HL-60/S4 (cell line): ENCODE results near the gene FBXW8.

Source experiments
- in situ Hi-C: fragments of 300-500 bp; cut with MboI; formaldehyde crosslinking; loops from 2 replicates; pipeline ENCODE4 v1.14.3; 2022; ENCODE audit warnings: low sequenced_read_pairs

FBXW8 gene

DNA sequence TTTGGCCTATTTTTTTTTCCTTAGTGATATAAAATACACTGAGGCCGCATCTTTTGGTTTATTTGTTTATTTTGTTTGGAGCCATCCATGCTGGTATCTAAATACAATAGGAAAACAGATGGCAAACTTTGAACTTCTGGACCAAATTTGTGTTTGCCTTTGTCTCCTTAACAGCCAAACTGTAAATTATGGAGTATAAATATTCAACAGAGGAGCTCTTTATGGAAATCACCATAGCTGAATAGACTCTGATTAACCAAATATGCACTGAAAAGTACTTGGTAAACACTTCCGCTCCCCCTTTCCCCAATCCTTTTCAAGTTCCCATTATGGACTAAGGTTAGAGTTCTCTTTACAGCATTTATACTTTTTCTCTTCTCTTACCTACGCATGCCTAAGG, 107.9 kb downstream of the FBXW8 start:
- in situ Hi-C loops: no loop called here

DNA sequence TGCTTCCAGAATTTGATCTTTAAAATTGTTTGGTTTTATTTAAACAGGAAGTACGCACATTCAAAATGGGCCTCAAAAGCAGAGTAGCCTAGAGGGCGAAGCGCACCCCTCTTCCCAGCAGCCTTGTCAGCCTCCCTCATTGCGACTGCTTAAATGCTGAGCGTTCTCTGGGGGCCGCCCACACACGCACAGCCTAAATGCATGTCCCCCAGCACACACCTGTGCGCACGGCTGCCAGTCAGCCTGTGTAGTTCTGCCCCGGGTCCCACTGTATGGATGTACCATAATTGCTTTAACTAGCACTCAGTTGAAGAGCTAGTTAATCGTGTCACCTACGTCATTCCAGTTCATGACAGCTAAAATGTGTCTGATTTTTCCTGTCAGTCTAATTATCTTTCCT, 109.1 kb downstream of the FBXW8 start:
- in situ Hi-C loops: no loop called here

DNA sequence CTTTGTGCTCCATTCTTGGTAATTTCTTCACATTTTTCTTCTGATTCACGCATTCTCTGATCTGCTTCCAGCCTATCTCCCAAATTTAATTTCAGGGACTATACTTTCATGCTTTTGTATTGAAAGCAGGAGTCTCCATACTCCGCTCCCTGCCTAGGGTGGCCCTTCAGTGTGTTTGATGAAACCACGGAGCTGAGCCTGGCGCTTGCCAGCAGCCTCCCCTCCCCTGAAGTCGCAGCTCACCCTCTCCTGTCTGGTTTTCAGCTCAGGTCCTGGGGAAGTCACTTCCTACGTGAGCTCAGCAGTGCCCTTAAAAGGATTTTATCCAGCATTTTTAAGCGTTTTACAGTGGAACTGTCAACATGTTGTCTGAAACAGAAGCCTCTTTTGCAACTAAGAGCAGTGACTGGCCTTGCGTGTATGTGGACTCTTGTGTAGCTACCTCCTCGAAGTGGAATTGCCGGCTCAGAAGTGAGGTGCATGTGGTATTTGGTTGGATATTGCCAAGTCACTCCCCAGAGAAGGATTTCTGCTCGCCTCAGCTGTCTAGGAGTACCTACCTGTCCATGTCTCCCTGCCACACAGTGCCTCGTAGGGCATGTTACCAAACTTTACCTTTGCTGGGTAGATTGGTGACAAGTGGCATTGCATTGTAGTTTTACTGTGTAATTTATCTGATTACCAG, 109.9 kb downstream of the FBXW8 start:
- in situ Hi-C loops: no loop called here

DNA sequence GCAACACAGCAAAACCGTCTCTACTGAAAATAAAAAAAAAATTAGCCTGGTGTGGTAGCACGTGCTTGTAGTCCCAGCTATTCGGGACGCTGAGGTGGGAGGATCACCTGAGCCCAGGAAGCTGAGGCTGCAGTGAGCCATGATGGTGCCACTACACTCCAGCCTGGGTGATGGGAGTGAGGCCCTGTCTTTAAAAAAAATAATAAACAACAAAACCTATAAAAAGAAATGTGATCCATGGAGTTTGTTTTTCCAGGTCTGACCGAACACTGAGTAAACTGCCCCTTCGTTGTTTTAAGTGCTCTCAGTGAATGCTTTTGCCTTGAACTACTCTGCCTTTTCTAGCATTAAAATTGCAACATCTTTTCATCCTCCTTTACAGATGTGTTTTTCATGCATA, 111.7 kb downstream of the FBXW8 start:
- in situ Hi-C loops: no loop called here

DNA sequence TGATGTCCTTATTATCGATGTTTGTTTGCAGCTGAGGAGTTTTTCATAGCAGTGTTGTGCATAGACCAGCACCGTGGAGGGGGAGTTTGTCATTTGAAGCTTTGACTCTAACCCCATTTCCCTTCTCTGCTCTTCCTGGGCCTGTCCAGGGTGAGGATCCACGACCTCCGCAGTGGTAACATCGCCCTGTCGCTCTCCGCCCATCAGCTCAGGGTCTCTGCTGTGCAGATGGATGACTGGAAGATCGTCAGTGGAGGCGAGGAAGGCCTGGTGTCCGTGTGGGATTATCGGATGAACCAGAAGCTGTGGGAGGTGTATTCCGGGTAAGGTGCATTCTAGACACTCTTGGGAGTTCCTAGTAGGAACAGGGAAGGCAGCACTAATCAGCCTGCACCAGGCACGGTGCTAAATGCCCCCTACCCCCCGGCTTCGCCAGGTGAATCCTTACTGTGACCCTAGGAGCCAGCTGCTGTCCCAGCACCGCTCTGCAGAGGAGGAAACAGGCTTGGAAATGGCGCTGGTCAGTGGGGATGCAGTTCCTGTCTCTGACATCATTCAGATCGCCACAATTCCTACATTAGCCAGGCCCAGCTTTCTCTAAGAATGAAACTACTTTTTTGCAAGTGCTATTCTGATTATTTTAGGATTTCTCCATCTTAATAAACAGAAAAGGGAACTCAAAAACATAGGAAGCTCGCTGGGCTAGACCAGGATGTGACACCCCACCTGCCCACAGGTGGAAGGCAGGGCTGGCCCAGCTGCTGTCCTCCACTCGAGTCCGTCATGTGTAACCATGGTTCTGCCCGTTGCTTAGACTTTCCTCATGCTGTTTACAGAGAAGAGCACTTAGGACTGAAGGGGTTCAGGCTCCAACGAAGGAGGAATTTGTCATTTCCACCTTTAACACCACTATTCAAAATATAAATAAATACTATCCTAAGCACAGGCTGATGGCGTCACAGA, 113.5 kb downstream of the FBXW8 start:
- in situ Hi-C loops: no loop called here

DNA sequence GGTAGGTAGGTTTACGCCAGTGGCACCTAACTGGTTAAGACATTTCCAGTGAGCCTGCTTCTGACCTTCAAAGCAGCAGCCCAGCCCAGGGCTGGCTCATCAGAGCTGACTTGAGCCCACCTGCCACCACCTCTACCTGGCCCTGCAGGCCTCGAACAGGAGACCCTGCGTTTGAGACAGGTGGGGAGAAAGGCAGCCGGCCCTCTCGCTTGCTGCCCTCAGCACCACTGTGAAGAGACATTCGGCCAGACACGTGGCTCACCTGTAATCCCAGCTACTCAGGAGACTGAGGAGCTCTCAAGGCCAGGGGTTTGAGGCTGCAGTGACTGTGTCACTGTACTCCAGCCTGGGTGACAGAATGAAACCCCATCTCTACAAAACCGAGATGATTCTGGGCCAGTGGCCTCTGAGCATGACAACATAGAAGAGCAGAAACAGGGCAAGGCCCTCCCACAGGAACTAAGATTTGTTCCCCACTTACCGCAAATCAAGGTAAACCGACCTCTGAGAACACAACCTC, 114.3 kb downstream of the FBXW8 start:
- in situ Hi-C loops: loop anchor here (5.0 kb wide), 1 partner anchor 92 kb away; no protein-coding TSS in a partner anchor

DNA sequence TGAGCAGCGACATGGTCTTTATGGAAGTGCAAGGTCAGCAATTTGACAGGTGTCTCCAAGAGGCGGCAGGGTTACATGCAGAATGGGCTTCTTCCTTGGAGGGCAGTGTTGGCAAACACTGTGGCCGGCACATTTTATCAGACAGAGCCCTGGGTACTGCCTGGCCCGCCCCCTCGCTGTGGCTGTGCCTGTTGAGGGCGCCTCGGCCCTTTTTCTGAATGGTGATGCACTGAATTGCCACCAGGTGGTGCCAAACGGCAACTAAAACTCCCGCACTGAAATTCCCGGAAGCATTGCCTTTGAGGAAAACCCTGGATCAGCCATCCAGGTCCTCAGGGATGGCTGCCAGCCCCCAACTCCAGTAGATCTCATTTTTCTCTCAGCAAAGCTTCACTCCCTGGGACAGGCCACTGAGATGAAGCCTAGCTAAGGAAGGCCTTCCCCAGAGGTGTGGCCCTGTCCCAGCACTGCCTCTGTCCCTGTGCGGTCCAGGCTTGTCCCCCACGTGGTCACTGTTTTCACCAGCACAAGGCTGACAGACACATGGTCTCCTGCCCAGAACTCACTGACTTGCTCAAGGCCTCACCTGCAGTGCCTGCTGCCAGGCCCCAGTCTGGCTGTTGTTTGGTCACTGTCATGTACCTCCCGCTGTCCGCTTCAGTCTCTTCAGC, 114.9 kb downstream of the FBXW8 start:
- in situ Hi-C loops: loop anchor here (5.0 kb wide), 1 partner anchor 92 kb away; no protein-coding TSS in a partner anchor

DNA sequence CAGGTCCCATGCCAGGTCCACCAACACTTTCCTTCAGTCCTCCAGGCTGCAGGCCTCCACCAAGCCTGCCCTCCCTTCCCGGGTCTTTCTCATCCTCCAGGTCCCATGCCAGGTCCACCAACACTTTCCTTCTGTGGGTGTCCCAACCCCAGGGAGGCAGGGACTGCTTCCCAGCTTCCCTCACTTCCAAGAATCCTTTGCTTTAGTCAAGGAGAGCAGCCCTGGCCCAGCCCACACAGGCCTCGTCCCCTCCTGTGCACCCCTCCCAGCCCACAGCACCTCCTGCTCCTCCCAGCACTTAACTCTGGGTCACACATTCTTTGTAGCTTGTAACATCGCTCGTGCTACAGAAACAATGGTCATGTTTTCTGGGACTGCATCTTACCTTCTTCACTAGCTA, 115.6 kb downstream of the FBXW8 start:
- in situ Hi-C loops: loop anchor here (5.0 kb wide), 1 partner anchor 91 kb away; no protein-coding TSS in a partner anchor

DNA sequence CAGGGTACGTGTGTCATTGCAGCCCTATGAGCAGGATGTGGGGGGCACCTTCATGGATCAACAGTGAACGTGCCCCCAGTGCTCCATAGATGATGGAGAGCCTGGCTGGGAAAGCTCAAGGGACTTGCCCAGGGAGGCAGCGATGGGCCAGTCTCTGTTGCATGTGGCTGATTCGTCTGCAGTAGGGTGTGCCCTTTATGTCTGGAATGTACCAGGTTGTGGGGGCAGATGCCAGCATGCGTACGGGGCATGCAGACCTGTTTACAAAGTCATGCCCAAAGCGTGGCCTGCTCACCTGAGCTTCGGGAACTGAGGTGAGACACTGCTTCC, 116.1 kb downstream of the FBXW8 start:
- in situ Hi-C loops: loop anchor here (5.0 kb wide), 1 partner anchor 90 kb away; no protein-coding TSS in a partner anchor

DNA sequence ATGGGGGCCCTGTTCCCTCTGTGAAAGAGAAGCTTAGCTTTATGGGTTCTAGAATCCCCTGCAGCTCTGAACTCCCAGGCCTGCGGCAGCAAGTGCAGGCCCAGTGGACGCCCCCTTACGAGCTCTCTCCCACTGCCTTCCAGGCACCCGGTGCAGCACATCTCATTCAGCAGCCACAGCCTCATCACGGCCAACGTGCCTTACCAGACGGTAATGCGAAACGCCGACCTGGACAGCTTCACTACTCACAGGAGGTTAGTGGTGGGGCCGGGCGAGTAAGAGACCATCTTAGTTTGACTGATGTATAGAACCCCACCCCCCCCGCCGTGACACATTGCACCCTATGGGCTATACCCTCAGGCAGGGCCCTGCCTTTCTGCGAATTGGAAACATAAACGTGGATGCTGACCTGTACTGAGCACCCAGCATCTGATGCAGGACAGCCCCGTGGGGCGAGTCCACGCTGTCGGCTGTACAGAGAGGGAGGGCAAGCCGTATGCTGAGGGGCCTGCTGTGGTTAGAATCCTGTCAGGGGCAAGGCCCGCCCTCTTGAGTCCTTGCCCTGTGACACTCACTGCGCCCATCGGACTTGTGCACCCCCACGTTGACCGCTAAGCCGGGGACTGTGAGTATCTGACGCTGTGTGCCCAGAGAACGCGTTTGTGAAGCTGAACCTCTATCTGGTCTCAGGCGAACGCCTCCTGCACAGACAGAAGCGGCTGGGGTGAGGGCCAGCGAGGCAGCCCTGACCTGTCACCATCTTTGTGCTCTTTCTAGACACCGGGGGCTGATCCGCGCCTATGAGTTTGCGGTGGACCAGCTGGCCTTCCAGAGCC, 116.7 kb downstream of the FBXW8 start:
- in situ Hi-C loops: loop anchor here (5.0 kb wide), 1 partner anchor 90 kb away; no protein-coding TSS in a partner anchor

DNA sequence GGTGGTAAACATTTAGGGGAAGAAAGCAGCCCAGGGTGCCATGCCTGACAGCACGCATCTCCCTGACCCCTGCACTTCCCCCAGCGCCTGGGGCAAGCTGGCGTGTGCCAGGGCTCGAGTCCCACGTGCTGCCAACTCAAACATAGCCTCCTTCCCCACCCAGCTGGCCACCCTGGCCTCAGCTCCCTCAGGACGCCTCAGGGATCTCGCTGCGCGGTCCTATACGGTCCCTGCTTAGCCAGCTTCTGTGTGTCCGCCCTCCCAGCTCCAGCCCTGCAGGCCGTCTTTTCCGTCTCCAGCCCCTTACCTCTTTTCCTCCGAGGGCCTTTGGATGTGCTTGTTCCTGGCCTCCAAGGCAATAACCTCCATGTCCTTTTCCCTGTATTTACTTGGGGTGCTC, 117.5 kb downstream of the FBXW8 start:
- in situ Hi-C loops: loop anchor here (5.0 kb wide), 1 partner anchor 89 kb away; no protein-coding TSS in a partner anchor

DNA sequence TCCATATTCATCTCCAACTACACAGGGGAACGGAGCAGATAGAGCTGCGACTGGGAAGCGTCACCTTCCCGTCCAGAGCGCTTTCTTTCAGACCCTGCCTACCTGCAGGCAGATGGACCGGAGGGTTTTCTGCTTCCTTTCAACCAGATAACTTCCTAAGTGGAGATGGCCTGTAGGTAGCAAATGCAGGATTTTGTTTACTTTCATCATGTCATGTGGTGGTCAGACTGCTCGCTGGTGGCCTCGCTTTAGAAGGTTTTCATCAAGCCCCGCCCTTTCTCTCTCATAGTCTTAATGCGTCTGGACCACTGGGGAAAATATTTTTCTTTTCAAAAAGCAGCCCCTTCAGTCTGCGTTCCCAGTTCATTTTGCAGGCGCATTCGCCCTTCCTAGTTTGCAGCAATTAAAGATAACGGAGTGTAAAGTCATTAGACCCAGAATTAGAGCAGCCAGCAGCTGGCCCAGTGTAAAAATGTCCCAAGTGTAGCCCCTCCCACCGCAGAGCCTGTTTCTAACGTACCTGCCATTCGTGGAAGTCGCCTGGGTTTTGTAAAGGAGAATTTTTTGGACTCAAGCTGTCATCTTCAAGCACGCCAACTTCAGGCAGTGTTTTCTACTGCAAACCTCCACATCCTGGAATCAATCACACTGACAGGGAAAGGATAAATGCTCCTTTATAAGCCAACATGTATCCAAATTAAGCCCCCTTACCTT, 119.6 kb downstream of the FBXW8 start:
- in situ Hi-C loops: no loop called here

DNA sequence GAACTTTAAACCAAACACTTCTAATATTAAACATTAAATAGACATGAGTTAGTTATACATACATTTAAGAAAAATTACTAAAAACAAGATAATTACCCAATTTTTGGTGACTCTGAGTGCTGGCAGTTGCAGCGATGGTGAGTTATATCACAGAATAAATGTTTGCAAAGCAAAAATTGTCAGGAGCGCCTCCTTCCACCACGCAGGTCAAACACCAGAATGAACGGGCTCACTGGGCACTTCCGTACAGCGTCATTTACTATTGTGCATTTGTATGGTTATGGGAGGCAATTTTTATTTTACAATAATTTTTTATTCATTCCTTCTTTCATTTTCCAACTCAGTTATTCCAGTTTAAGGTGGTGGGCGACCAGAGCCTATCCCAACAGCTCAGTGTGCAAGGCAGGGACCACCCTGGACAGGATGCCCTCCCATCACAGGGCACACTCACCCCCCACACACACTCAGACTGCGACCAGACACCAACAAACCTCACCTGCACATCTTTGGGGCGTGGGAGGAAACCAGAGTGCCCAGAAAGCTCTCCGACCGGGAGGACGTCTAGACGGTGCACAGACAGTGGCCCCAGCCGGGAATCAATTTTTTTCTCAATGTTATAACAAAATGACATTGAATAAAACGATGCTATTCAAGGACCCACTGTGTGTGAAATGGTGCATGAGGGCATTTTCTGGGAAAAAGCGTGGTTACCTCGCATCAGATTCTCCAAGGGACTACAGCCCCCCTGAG, 121.3 kb downstream of the FBXW8 start:
- in situ Hi-C loops: no loop called here

DNA sequence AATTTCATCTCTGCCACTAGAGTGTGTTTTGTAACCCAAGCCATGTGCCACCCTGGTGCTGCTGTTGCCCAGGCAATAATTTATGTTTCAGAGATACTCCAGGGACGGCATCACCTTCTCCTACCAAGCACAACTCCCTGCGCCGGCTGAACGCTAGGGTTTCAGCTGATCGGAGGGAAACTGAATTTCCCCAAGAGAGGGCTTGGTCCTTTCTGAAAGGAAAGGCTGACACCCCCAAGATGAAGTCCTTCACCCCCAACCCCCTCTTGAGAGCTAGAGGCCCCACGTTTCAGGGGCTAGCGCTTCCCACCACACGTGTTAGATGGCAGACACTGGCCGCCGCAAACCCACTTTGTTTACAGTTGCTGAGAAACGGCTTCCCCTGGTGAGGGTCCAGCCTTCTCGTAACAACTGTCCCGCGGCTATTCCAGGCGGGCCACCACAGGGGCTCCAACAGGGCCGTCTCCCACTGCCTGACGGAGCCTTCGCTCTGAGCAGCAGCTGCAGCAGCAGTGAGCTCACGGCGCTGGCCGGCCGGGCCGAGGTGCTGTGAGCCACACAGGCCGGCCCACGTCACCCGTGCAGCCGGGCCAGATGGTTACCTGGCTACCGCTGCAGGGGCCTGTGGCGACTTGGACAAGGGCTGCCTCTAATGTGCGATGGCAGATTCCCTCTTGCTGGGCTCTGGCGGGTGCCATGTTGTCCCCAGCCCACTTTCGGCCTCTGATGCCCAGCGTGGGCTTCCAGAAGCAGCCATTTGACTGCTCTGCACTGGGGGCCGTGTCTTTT, 122.0 kb downstream of the FBXW8 start:
- in situ Hi-C loops: no loop called here

DNA sequence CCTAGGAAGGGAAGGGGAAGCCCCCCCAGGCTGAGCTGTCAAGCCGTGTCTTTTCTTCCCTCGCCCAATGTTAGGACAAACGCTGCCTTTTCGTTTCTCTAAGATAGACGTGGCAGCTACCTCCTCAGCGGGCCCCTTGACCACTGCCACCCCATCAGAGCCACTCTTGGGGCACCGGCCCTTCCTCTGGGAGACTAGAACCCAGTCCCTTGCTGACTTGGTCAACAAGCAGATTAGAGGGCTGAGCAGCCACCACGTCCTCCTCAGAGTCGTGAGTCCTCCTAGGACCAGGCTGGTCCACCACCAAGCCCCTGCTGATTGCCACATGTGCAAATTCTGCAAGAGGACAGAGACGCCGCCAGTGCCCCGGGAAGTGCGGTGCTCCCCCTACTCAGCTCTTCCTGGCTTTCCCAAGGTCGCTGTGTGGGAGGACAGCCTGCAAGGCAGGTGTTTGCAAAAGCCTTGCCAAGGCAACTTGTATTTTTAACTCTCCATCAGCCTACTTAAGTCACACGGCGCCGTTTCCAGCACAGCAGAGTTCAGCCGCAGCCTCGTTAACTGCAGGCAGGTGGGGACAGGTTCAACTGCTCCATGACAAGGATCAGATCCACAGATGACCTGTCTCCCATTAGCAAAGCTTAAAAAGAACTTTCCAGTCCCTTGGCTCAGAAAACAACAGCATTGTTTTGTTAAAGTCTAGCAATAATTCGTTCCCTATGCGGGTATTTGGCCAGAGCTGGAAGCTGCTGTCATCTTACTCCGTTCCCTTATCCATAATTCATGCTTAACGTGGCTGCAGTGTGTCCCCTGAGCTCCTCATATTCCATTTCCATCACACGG, 122.9 kb downstream of the FBXW8 start:
- in situ Hi-C loops: no loop called here

DNA sequence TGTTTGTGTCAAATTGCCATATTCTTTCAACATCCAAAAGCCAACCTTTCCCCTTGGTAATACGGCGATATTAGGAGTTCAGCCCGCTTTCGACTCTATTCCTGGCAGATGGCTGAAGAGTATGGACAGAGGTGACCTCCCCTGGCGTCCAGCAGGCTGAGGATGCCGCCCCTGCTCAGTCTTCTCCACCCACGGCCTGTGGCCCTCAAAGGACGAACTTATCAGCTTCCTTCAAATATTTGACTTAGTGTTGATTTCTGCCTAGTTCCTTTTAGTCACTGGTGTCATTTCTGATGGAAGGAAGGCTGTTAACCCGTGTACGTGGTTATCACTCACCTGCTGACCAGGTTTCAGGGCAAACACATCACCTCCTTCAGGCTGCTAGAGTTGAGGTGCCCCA, 123.5 kb downstream of the FBXW8 start:
- in situ Hi-C loops: no loop called here

DNA sequence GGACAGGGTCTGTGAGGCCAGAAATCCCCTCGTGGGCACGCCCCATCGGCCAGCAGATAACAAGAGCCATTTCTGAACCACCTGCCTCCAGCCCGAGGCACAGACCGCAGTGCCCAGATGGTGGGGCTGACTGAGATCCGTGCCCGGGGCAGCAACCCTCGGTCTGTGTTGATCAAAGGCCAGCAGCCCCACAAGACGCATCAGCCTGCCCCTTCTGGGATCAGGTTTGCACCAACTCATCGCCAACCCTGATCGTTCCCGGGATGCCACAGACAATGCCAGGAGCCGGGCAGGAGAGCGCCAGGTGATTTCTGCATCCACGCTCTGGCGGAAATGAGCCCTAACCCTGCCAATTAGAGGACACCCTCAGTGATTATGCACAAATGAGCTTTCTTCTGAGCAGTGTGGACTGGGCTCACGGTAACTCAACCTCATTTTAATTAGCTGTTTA, 124.0 kb downstream of the FBXW8 start:
- in situ Hi-C loops: no loop called here
